Trophoblast cell (in vitro differentiated cells and primary cell): ENCODE measurements around the gene STAC2.
A peak's percentile ranks its signal among the peaks of the same experiment; 100 is the strongest.

Experiments
- DNase-seq, 2 donors: peaks; one replicate each; pipeline ENCODE4 v3.0.0-alpha.2; 2016
- H2AFZ ChIP-seq: 2 replicates; pipeline ENCODE4 v1.6.1; 2013; ENCODE audit warnings: low read length, moderate library complexity, mild to moderate bottlenecking; ENCODE audit not compliant: insufficient read depth, poor library complexity
- H2AK5ac ChIP-seq: 2 replicates; pipeline ENCODE4 v1.6.1; 2013; ENCODE audit warnings: mild to moderate bottlenecking, low read length
- H2BK120ac ChIP-seq: 2 replicates; pipeline ENCODE4 v1.6.1; 2013; ENCODE audit warnings: low read length, mild to moderate bottlenecking, moderate library complexity; ENCODE audit not compliant: insufficient read depth, poor library complexity
- H2BK12ac ChIP-seq: 2 replicates; pipeline ENCODE4 v1.6.1; 2013; ENCODE audit warnings: mild to moderate bottlenecking, low read length, moderate library complexity
- H2BK5ac ChIP-seq: 2 replicates; pipeline ENCODE4 v1.6.1; 2013; ENCODE audit warnings: low read length, low read depth, moderate library complexity, mild to moderate bottlenecking; ENCODE audit not compliant: poor library complexity
- H3K14ac ChIP-seq: 2 replicates; pipeline ENCODE4 v1.6.1; 2013; ENCODE audit warnings: mild to moderate bottlenecking, low read length
- H3K18ac ChIP-seq: 2 replicates; pipeline ENCODE4 v1.6.1; 2013; ENCODE audit warnings: mild to moderate bottlenecking, low read length
- H3K23ac ChIP-seq: 2 replicates; pipeline ENCODE4 v1.6.1; 2013; ENCODE audit warnings: low read length
- H3K27ac ChIP-seq: 2 replicates; pipeline ENCODE4 v1.5.1; 2013; ENCODE audit warnings: low read depth, mild to moderate bottlenecking, inconsistent platforms, low read length, moderate library complexity
- H3K27me3 ChIP-seq: 2 replicates; pipeline ENCODE4 v1.6.1; 2013; ENCODE audit warnings: inconsistent platforms, mild to moderate bottlenecking, low read length, moderate library complexity; ENCODE audit not compliant: insufficient read depth
- H3K36me3 ChIP-seq, 2 experiments: 1 replicate in 1 of 2; 2 replicates in 1 of 2; pipeline ENCODE4 v1.6.1; 2013; ENCODE audit warnings: low read length in 2 of 2, mild to moderate bottlenecking in 2 of 2, moderate library complexity in 1 of 2; ENCODE audit not compliant: insufficient read depth in 2 of 2, control insufficient read depth in 1 of 2
- H3K4ac ChIP-seq: 2 replicates; pipeline ENCODE4 v1.6.1; 2013; ENCODE audit warnings: low read depth, mild to moderate bottlenecking, low read length, moderate library complexity
- H3K4me1 ChIP-seq, 2 experiments: 1 replicate in 1 of 2; 2 replicates in 1 of 2; pipeline ENCODE4 v1.6.1; 2013; ENCODE audit warnings: low read length in 2 of 2, mild to moderate bottlenecking in 2 of 2, moderate library complexity in 1 of 2; ENCODE audit not compliant: insufficient read depth in 2 of 2, control insufficient read depth in 1 of 2
- H3K4me2 ChIP-seq: 2 replicates; pipeline ENCODE4 v1.6.1; 2013; ENCODE audit warnings: inconsistent platforms, mild to moderate bottlenecking, low read length, moderate library complexity
- H3K4me3 ChIP-seq: 2 replicates; pipeline ENCODE4 v1.5.1; 2013; ENCODE audit warnings: mild to moderate bottlenecking, low read depth, low read length, inconsistent platforms
- H3K79me1 ChIP-seq: one replicate; pipeline ENCODE4 v1.6.1; 2013; ENCODE audit warnings: low read length
- H3K79me2 ChIP-seq: 2 replicates; pipeline ENCODE4 v1.6.1; 2013; ENCODE audit warnings: low read length, mild to moderate bottlenecking; ENCODE audit not compliant: control insufficient read depth, insufficient read depth, poor library complexity
- H3K9ac ChIP-seq: 2 replicates; pipeline ENCODE4 v1.6.1; 2013; ENCODE audit warnings: mild to moderate bottlenecking, low read length
- H3K9me3 ChIP-seq: 2 replicates; pipeline ENCODE4 v1.6.1; 2013; ENCODE audit warnings: low read depth, mild to moderate bottlenecking, control low read depth, inconsistent platforms, low read length; ENCODE audit not compliant: insufficient read depth
- H4K12ac ChIP-seq: 2 replicates; pipeline ENCODE4 v1.6.1; 2013; ENCODE audit warnings: low read depth, mild to moderate bottlenecking, low read length, moderate library complexity
- H4K8ac ChIP-seq: 2 replicates; pipeline ENCODE4 v1.6.1; 2013; ENCODE audit warnings: low read depth, mild to moderate bottlenecking, low read length, moderate library complexity
- H4K91ac ChIP-seq: one replicate; pipeline ENCODE4 v1.6.1; 2013; ENCODE audit warnings: low read depth, mild to moderate bottlenecking, low read length, moderate library complexity
- WGBS: extraction: QIAGEN DNeasy Blood & Tissue Kit; methylation state at CpG from one replicate; pipeline ENCODE4 v1.1.7; 2013; ENCODE audit warnings: missing lambda C conversion rate; ENCODE audit not compliant: insufficient read length, insufficient coverage; ENCODE audit errors: extremely low coverage; 5-methylcytosine and 5-hydroxymethylcytosine counted together

STAC2 gene

GRCh38 chr17:39246274-39246673, 20.5 kb upstream of the STAC2 start:
- Histone ChIP-seq H3K4ac (no peak overlapping the region), H3K4me3 (no peak overlapping the region), H3K27ac (no peak overlapping the region), H3K27me3 (no peaks in the 10 kb centered on the region), H2AFZ (no peak overlapping the region), H3K4me1 (no peaks in the 10 kb centered on the region), H3K79me1 (no peaks in the 10 kb centered on the region), H3K79me2 (no peaks in the 10 kb centered on the region), H3K36me3 (no peaks in the 10 kb centered on the region), H4K12ac (no peak overlapping the region), H3K9me3 (no peaks in the 10 kb centered on the region), H2BK5ac (no peak overlapping the region), H3K4me2 (no peak overlapping the region), H2AK5ac (no peak overlapping the region), H2BK120ac (no peak overlapping the region), H3K23ac (no peak overlapping the region), H3K9ac (no peak overlapping the region), H3K14ac (no peak overlapping the region), H2BK12ac (no peak overlapping the region), H4K91ac (no peak overlapping the region), H3K18ac (no peak overlapping the region), H4K8ac (no peak overlapping the region)
- DNase-seq, result no peak
- no CpG with 5 or more reads among the region's 3 CpGs for WGBS

GRCh38 chr17:39244600-39245570, 19.1 kb upstream of the STAC2 start:
- Histone ChIP-seq H2BK12ac (no peak overlapping the region), H3K27ac (no peak overlapping the region), H3K9ac (no peak overlapping the region), H4K12ac (no peak overlapping the region), H3K4ac (no peak overlapping the region), H3K9me3 (no peaks in the 10 kb centered on the region), H3K14ac (no peak overlapping the region), H2BK5ac (no peak overlapping the region), H3K4me3 (no peak overlapping the region), H2AFZ (peak overlapping the region; percentile 13), H3K36me3 (no peaks in the 10 kb centered on the region), H3K79me2 (no peaks in the 10 kb centered on the region), H4K8ac (no peak overlapping the region), H3K4me2 (no peak overlapping the region), H3K27me3 (no peaks in the 10 kb centered on the region), H2BK120ac (no peak overlapping the region), H3K18ac (no peak overlapping the region), H2AK5ac (no peak overlapping the region), H4K91ac (no peak overlapping the region), H3K4me1 (no peaks in the 10 kb centered on the region), H3K79me1 (no peaks in the 10 kb centered on the region), H3K23ac (no peak overlapping the region)
- WGBS, result no CpG with 5 or more reads among the region's 6 CpGs
- DNase-seq, result peak; percentile 81 to 96

- Histone ChIP-seq H2AK5ac (no peak overlapping the region), H3K4ac (no peak overlapping the region), H2AFZ (peak overlapping the region; percentile 13), H3K27me3 (no peaks in the 10 kb centered on the region), H2BK12ac (no peak overlapping the region), H3K36me3 (no peaks in the 10 kb centered on the region), H3K9ac (no peak overlapping the region), H3K18ac (no peak overlapping the region), H3K79me1 (no peaks in the 10 kb centered on the region), H3K14ac (no peak overlapping the region), H4K8ac (no peak overlapping the region), H3K79me2 (no peaks in the 10 kb centered on the region), H3K4me2 (no peak overlapping the region), H2BK120ac (no peak overlapping the region), H4K91ac (no peak overlapping the region), H3K27ac (no peak overlapping the region), H4K12ac (no peak overlapping the region), H2BK5ac (no peak overlapping the region), H3K4me1 (no peaks in the 10 kb centered on the region), H3K23ac (no peak overlapping the region), H3K9me3 (no peaks in the 10 kb centered on the region), H3K4me3 (no peak overlapping the region)
- no peak for DNase-seq
- WGBS, result no CpG with 5 or more reads among the region's 11 CpGs
Measured at GRCh38 chr17:39244016-39244599, 18.4 kb upstream of the STAC2 start.

GRCh38 chr17:39243155-39243554, 17.4 kb upstream of the STAC2 start:
- DNase-seq, result no peak
- Histone ChIP-seq H3K18ac (no peak overlapping the region), H3K23ac (no peak overlapping the region), H3K79me2 (no peaks in the 10 kb centered on the region), H3K27me3 (no peaks in the 10 kb centered on the region), H3K4me2 (no peak overlapping the region), H3K79me1 (no peaks in the 10 kb centered on the region), H2BK120ac (no peak overlapping the region), H2BK12ac (no peak overlapping the region), H4K91ac (no peak overlapping the region), H4K8ac (no peak overlapping the region), H4K12ac (no peak overlapping the region), H2AFZ (no peak overlapping the region), H3K9me3 (no peaks in the 10 kb centered on the region), H3K27ac (no peak overlapping the region), H2AK5ac (no peak overlapping the region), H3K9ac (no peak overlapping the region), H3K4me1 (no peaks in the 10 kb centered on the region), H3K36me3 (no peaks in the 10 kb centered on the region), H3K4ac (no peak overlapping the region), H3K14ac (no peak overlapping the region), H3K4me3 (no peak overlapping the region), H2BK5ac (no peak overlapping the region)
- no CpG with 5 or more reads among the region's 8 CpGs for WGBS
